BLaER1 treated with 17β-estradiol and CSF1 and Interleukin-3, amounts not matched to agents 10 nM and 100 nM (cell line): ENCODE results near the gene ZG16.
"Not testable (repeated sequence)": the region's sequence is repeated elsewhere in the genome, so short reads cannot be mapped to it uniquely, and the experiment has no call there.

Experiments
- H3K27ac ChIP-seq, 11 experiments: shearing (Covaris generic); formaldehyde crosslinking; 2 replicates each; pipeline ENCODE4 v1.8.1; 2022
- H3K27me3 ChIP-seq, 11 experiments: shearing (Covaris generic); formaldehyde crosslinking; 2 replicates each; pipeline ENCODE4 v1.8.1; 2022
- H3K36me3 ChIP-seq, 11 experiments: shearing (Covaris generic); formaldehyde crosslinking; 2 replicates each; pipeline ENCODE4 v1.8.1; 2022
- H3K4me1 ChIP-seq, 10 experiments: shearing (Covaris generic); formaldehyde crosslinking; 2 replicates each; pipeline ENCODE4 v1.8.1; 2022
- H3K4me2 ChIP-seq, 11 experiments: shearing (Covaris generic); formaldehyde crosslinking; 2 replicates each; pipeline ENCODE4 v1.8.1; 2022
- H3K4me3 ChIP-seq, 10 experiments: shearing (Covaris generic); formaldehyde crosslinking; 2 replicates each; pipeline ENCODE4 v1.8.1; 2022
- H3K9ac ChIP-seq, 11 experiments: shearing (Covaris generic); formaldehyde crosslinking; 2 replicates each; pipeline ENCODE4 v1.8.1; 2022
- H3K9me3 ChIP-seq, 11 experiments: shearing (Covaris generic); formaldehyde crosslinking; replicated peaks in 1 of 11; 2 replicates each; pipeline ENCODE4 v1.8.1; 2022
- H4K20me1 ChIP-seq, 11 experiments: shearing (Covaris generic); formaldehyde crosslinking; 2 replicates each; pipeline ENCODE4 v1.8.1; 2022
- Cebpa-rat ChIP-seq, 11 experiments: shearing (Covaris generic); IDR thresholded peaks; 2 replicates each; pipeline ENCODE4 v1.8.1; 2022

The ZG16 gene

GRCh38 chr16:29789775-29790182, 11.7 kb downstream of the ZG16 start:
- Histone ChIP-seq H3K4me2 (peak overlapping the region; percentile 86 to 96 (median 95)), H3K4me1 (peaks cover 28 to 49% (median 40%) of the 10 kb centered on the region in 10 experiments), H3K9ac (peak overlapping the region; percentile 77 to 95 (median 82)), H4K20me1 (peaks cover 0 to 22% (median 6%) of the 10 kb centered on the region in 11 experiments; a peak in 11 of 22 replicates), H3K4me3 (peak overlapping the region; percentile 62 to 98 (median 92)), H3K36me3 (peaks cover 0 to 28% (median 25%) of the 10 kb centered on the region in 11 experiments; a peak in 13 of 22 replicates), H3K27me3 (no peaks in the 10 kb centered on the region), H3K9me3 (no peaks in the 10 kb centered on the region; a peak in 1 of 22 replicates), H3K27ac (peak overlapping the region; percentile 72 to 93 (median 85))
- TF ChIP-seq Cebpa-rat (IDR thresholded peaks at IDR 0.05): no peak

GRCh38 chr16:29790183-29790948, 12.3 kb downstream of the ZG16 start, which contains the start of gene KIF22:
Gene KIF22, plus strand, starts transcription at chr16:29790751. Its CDS starts 9 bp downstream, at chr16:29790760.
- Histone ChIP-seq H3K27ac (peak within 1 kb of the TSS; percentile 72 to 96 (median 90)), H3K4me1 (peaks cover 29 to 51% (median 42%) of the 10 kb centered on the region in 10 experiments), H3K4me2 (peak within 1 kb of the TSS; percentile 88 to 96 (median 95)), H4K20me1 (peaks cover 0 to 28% (median 12%) of the 10 kb centered on the region in 11 experiments; a peak in 11 of 22 replicates), H3K27me3 (no peaks in the 10 kb centered on the region), H3K4me3 (peak within 1 kb of the TSS; percentile 78 to 99 (median 94)), H3K36me3 (peaks cover 0 to 34% (median 31%) of the 10 kb centered on the region in 11 experiments; a peak in 15 of 22 replicates), H3K9ac (peak within 1 kb of the TSS; percentile 80 to 97 (median 94)), H3K9me3 (no peaks in the 10 kb centered on the region)
- TF ChIP-seq Cebpa-rat (IDR thresholded peaks at IDR 0.05): no peak

GRCh38 chr16:29790949-29791844, 13.1 kb downstream of the ZG16 start:
- H3K9ac ChIP-seq: peak overlapping the region; percentile 77 to 97 (median 94)
- no peaks in the 10 kb centered on the region for H3K9me3 ChIP-seq
- peaks cover 0 to 35% (median 14%) of the 10 kb centered on the region in 11 experiments; a peak in 11 of 22 replicates for H4K20me1 ChIP-seq
- H3K4me3 ChIP-seq: peak overlapping the region; percentile 78 to 99 (median 94)
- H3K4me1 ChIP-seq: peaks cover 29 to 51% (median 42%) of the 10 kb centered on the region in 10 experiments
- peaks cover 0 to 42% (median 38%) of the 10 kb centered on the region in 11 experiments; a peak in 17 of 22 replicates for H3K36me3 ChIP-seq
- no peaks in the 10 kb centered on the region for H3K27me3 ChIP-seq
- peak overlapping the region; percentile 74 to 95 (median 89) for H3K4me2 ChIP-seq
- H3K27ac ChIP-seq: peak overlapping the region in 10 of 11 experiments; percentile 69 to 96 (median 90); a peak in 21 of 22 replicates
- TF ChIP-seq Cebpa-rat (IDR thresholded peaks at IDR 0.05): no peak

- Histone ChIP-seq H3K27ac (peak overlapping the region in 9 of 11 experiments; percentile 84 to 96 (median 91); a peak in 13 of 22 replicates), H3K4me1 (peaks cover 29 to 51% (median 42%) of the 10 kb centered on the region in 10 experiments)
These were observed 14.1 kb downstream of the ZG16 start for GRCh38 chr16:29791845-29792807.

GRCh38 chr16:29793153-29793552, 15.1 kb downstream of the ZG16 start:
- Histone ChIP-seq H3K4me2 (peak overlapping the region in 9 of 11 experiments; percentile 74 to 95 (median 90); a peak in 15 of 22 replicates), H3K36me3 (peaks cover 16 to 61% (median 57%) of the 10 kb centered on the region in 11 experiments), H3K9ac (peak overlapping the region in 2 of 11 experiments; percentile 6 to 39; a peak in 4 of 22 replicates), H4K20me1 (peaks cover 0 to 45% (median 22%) of the 10 kb centered on the region in 11 experiments; a peak in 11 of 22 replicates), H3K4me1 (peaks cover 29 to 51% (median 42%) of the 10 kb centered on the region in 10 experiments)
- H3K27me3 ChIP-seq, H3K9me3 ChIP-seq, H3K4me3 ChIP-seq, H3K27ac ChIP-seq: not testable (repeated sequence)

More at GRCh38 chr16:29791845-29792807, 14.1 kb downstream of the ZG16 start:
- Histone ChIP-seq H4K20me1 (peaks cover 0 to 44% (median 22%) of the 10 kb centered on the region in 11 experiments; a peak in 11 of 22 replicates), H3K36me3 (peaks cover 6 to 51% (median 47%) of the 10 kb centered on the region in 11 experiments), H3K4me2 (peak overlapping the region; percentile 74 to 95 (median 89)), H3K9ac (peak overlapping the region; percentile 77 to 97 (median 94); a peak in 21 of 22 replicates), H3K27me3 (no peaks in the 10 kb centered on the region), H3K9me3 (no peaks in the 10 kb centered on the region), H3K4me3 (peak overlapping the region; percentile 78 to 99 (median 94))
- no peak for TF ChIP-seq Cebpa-rat (IDR thresholded peaks at IDR 0.05)

- Histone ChIP-seq H3K4me2 (peak overlapping the region in 6 of 11 experiments; percentile 33 to 93 (median 88); a peak in 5 of 22 replicates), H3K4me3 (no peak overlapping the region), H3K4me1 (peaks cover 29 to 51% (median 41%) of the 10 kb centered on the region in 10 experiments), H3K36me3 (peaks cover 27 to 73% (median 68%) of the 10 kb centered on the region in 11 experiments), H3K27ac (no peak overlapping the region), H4K20me1 (peaks cover 0 to 45% (median 22%) of the 10 kb centered on the region in 11 experiments; a peak in 11 of 22 replicates), H3K9me3 (no peaks in the 10 kb centered on the region), H3K9ac (0 out of 22 replicates have a peak overlapping the region, but pooled peaks of 1 of the 11 experiments have one; percentile 25), H3K27me3 (no peaks in the 10 kb centered on the region)
- TF ChIP-seq Cebpa-rat (IDR thresholded peaks at IDR 0.05): no peak
These were observed 16.2 kb downstream of the ZG16 start for GRCh38 chr16:29794231-29794710.

DNA sequence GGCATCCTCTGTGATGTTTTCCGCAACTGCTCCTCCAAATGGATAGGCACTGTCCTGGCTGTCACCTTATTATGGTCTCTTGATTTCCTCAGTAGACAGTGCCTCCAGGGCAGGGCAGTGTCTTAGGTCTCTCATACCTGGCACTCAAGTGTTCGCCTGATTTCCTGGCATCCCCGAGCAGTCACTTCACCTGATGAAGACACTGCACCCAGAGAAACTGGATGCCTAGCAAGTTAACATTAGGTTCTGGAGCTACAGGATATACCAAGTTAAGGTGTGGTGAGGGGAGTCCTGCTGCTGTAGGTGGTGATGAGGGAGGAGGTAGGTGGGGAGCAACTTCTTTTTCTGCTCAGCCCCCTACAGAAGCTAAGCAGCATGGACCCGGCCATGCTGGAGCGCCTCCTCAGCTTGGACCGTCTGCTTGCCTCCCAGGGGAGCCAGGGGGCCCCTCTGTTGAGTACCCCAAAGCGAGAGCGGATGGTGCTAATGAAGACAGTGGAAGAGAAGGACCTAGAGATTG, 24.4 kb downstream of the ZG16 start:
- Histone ChIP-seq H3K4me1 (peaks cover 22 to 38% (median 28%) of the 10 kb centered on the region in 10 experiments), H3K36me3 (peaks cover 33 to 75% (median 63%) of the 10 kb centered on the region in 11 experiments), H4K20me1 (peaks cover 0 to 10% (median 0%) of the 10 kb centered on the region in 11 experiments; a peak in 3 of 22 replicates), H3K27me3 (no peaks in the 10 kb centered on the region), H3K4me3 (no peak overlapping the region), H3K27ac (peak overlapping the region in 3 of 11 experiments; percentile 2 to 98 (median 96); a peak in 4 of 22 replicates), H3K4me2 (peak overlapping the region in 10 of 11 experiments; percentile 77 to 99 (median 94); a peak in 12 of 22 replicates), H3K9ac (peak overlapping the region in 4 of 11 experiments; percentile 34 to 95 (median 64); a peak in 6 of 22 replicates), H3K9me3 (no peaks in the 10 kb centered on the region)
- TF ChIP-seq Cebpa-rat (IDR thresholded peaks at IDR 0.05): no peak
